ENCODE results near the gene FREY1.

GRCh38 chr11:45892856-45893255 is 14.2 kb downstream of the FREY1 start:
- TF ChIP-seq USF1 (IDR thresholded peaks at IDR 0.05) (no peak), RAD21 (IDR thresholded peaks at IDR 0.05; ENCODE audit: low read depth) (no peak), TAF1 (IDR thresholded peaks at IDR 0.05; ENCODE audit: low read depth) (no peak), CREB1 (IDR thresholded peaks at IDR 0.05; ENCODE audit: low read depth) (no peak), EP300 (IDR thresholded peaks at IDR 0.05; ENCODE audit: borderline replicate concordance) (no peak), FOXM1 (IDR thresholded peaks at IDR 0.05; ENCODE audit: borderline replicate concordance, low read depth) (no peak)
